NCI-H1417 (cell line): Measurements from ENCODE around the gene NKTR.

Source experiments
- DNase-seq, 3 experiments: peaks; one replicate each; lab custom pipeline; 2025; lab: John Stamatoyannopoulos, UW

Gene NKTR

DNA sequence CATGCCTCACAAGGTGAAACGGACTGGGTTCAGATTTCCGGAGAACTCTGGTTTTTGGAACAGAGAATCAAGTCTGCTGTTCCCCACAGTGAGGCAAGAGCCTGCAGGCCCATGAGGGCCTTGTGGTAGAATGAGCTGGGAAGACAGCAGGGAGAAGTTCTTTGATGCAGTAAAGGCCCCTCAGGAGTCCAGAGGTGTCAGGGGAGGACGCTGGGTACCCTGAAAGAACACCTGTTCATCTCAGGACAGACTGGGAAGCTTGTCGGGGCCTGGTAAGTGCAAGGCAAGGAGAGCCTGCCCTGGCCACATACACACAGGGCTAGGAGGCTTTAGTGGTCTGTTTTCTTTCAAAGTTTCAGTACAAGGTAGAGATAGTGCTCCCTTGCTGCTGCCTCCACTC lies 49.3 kb downstream of the NKTR start:
- no peak for DNase-seq

DNA sequence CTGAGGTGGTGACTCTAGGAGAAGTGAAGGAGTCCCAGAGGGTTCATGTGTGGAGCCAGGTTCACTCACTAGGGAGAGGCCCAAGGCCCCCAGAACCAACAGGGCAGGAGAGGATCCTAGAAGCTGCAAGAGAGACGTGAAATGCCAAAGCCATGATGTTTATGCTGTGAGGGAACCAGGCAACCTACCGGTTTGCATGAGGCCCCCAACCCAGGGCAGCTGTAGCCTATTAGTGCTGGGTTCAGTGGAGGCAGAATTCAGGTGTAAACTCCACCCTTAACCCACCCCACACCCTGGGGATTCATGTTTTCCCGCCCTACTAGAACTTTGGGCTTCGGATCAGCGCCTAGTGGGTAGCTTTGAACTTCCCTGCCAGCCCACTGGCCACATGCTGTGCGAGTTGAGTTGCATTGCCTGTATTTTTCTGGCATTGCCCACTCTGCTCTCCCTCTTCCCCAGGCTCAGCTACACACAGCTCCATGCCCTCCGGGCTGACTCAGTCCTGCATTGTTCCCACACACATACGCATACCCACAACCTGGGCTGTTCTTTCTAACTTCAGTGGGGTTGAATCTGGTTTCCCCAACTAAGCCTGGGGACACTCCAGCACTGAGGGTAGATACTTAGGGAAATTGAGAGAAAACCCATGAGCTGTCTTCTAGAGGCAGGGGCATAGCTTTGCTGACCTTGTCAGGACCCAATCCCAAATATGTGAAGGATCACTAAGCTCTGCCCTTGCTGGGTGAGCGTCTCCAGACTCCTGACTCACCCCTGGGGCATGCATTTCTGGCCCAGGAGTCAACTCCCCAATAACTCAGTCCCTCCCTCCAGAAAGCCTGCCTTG lies 51.0 kb downstream of the NKTR start:
- no peak for DNase-seq

DNA sequence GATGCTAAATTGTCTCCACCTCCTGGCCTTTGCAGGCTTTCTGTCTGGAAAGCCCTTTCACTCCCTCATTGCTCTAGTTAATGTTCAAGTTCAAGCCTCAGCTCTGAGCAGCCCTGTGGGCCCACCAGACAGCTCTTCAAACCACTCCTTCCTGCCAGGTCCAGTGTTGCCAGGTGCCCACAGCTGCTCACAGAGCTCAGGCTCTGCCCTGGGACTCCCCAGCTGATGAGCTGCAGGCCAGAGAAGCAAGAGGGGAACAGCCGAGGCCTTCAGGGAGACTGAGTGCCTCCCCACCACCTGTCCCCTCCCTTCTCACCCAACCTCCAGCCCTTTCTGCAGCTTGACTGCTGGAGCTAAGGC lies 51.7 kb downstream of the NKTR start:
- DNase-seq, result no peak

DNA sequence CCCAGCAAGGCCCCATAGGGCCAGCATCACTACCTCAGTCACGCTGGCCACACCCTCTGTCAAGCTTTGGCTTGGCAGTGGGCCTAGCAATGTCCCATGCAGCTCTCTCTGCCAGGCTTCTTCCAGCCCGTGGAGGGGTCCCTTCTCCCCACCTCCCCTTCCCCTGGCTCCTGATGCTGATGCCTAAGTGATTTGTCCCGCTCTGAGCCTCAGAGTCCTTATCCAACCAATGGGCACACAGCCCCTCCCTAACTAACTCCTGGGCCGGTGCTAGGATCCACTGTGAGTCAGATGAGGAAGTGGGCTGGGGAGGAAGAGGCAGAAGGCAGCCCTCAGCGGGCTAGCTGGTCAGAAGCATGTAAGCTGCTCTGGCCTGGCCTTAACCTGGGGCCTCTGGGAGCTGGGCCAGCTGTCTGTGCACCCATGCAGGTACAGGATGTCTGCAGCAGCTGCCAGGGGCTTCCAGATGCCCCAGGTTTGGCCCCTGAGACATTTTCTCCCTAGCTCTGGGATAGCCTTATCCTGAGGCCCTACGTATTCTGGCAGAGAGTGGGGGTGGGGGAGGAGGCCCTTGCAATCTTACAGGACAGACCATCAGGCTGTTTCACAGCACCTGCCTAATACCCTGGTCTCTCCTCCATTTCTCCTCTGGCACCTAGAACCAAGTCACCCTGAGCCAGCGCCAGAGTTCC lies 52.3 kb downstream of the NKTR start:
- no peak for DNase-seq

DNA sequence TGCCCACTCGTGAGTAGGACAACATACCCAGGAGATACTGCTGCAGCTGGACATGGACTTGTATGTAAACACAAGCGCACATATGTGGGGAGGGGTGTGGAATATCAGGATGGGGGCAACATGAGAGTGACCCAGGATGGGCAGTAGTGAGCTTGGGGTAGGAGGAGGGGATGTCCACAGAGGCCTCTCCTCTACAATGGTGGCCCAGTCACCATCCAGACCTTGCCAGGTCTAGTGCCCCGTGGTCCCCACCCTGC lies 52.7 kb downstream of the NKTR start:
- DNase-seq, result no peak

DNA sequence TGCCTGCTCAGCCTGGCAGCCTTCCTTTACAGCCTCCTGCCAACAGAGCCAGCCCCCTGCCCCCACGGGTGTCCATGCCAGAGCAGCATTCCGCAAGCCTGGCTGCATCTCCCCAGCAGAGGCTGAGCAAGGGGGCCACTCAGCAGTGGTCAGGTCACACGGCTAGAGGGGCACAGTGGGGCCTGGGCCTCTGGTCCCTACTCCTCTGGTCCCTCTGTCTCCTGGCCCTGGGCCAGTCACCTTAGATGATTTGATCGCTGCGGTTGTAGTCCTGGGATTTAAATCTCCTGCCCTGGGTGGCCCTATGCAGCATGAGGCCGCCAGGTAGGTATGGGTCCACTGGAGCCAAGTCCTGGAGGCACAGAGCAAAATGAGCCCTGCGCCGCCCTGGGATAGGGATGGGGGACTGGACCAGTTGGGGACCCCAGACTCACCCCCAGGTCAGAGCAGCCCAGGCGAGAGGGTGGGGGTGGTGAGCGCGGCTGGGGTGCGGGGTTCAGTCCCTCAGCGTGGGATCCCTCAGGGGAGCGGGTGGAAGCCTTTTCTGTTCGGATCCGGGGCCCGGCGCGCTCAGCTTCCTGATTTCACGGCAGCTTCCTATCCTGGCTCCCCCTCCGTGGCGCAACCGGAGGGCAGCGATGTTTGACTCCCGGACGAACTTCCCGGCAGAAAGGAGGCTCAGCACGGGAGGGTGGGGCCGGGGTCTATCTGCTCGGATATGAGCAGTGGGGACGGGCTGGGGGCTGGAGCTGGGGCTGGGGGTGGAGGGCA lies 53.3 kb downstream of the NKTR start, which contains the start of gene ZBTB47:
TSS of gene ZBTB47 (plus strand) at position 138 of the 771 bp plus-strand sequence. CDS start 4,659 bp downstream, outside the sequence.
- peak in 2 of 3 experiments; percentile 44 to 59 for DNase-seq

DNA sequence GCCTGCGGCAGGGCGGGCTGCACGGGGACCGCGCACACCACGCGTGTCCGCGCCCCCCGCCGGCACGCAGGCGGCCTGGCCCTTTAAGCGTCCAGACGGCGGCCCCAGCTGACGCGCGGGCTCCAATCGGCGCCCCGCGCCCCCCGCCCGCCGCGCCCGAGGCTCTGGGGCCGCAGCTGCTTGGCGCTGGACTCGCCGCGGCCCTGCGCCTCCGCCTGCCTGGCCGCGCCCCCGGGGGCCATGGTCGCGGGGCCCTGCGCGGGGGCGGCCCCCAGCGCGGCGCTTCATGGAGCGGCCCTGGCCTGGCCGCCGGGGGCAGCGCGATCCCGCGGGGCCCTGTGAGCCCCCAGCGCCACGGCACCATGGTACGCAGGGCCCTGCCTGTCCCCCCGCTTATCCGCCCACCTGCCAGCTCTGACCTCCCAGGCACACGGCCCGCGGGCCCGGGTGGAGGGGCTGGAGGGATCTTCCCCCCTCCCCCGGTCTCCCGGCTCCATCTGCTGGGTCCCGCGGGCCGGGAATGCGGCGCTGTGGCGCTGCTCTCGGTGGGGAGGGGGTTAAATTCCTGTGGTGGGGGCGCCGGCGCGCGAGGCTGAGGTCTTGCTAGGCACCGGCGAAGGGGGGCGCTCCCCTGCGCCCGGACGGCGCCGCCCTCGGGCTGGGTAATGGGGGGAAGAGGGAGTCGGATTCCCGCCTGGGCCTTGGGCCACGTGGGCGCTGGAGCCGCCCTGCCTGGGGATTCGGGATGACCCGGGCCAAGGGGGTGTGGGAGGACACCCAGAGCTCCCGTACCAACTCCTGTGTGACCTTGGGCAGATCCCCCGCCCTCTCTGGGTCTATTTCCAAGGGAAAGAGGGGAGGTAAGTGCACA lies 54.1 kb downstream of the NKTR start:
- DNase-seq, result peak; percentile 23 to 59 (median 47)

DNA sequence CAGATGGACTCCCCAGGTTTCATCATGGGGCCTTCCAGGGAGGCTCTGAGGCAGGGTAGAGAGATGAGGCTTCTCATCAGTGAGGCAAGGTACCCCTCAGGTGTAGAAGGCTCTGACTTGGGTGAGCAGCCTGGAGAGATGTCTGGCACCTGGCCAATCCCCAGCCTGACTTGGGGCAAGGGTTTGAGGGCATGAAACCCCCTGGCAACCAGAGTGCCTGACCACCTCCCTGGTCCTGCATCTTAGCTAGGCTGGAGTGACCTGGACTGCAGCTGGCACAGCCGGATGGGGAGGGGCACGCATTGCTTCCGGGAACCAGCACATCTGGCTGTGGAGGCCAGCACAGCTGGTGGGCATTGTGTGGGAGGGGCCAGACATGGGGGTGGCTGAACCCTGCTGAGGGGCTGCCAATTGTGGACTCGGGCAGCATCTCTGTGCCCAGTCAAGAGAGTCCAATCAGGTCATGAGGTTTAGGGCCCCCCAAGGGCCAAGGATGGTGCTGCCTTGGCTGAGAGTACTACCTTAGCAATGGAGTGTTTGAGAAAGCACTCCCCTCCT lies 54.9 kb downstream of the NKTR start:
- DNase-seq, result peak in 1 of 3 experiments; percentile 2

DNA sequence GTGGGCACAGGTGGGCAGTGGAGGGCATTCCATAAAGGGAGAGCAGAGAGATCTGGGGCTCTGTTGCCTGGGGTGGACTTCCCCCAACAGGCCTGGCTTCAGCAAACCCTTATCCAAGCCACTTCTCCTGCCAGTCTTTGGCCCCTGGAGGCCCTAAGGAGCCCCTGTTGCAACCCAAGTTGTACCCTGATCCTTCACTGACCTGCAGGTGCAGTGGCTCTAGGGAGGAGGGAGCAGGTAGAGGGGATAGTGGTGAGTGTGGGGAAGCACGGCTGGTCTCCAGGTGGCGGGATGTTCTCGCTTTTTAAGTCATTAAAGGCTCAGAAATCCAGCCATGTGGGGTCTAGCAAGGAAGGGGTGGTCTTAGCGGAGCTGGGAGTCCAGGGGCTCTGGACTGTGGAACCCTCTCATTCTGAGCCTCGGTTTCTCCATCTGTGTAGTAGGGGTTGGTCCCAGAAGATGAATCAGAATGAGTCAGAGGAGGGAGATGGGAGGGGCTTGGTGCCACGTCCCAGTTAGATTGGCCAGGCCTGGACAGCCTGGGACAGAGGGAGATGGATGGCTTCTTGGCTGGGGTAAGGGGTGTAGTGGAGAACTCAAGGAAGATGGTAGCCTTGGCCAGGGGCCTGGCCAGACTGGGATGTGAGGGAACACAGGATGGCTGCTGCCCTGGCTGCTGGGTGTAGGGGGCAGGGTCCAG lies 55.6 kb downstream of the NKTR start:
- DNase-seq, result no peak

DNA sequence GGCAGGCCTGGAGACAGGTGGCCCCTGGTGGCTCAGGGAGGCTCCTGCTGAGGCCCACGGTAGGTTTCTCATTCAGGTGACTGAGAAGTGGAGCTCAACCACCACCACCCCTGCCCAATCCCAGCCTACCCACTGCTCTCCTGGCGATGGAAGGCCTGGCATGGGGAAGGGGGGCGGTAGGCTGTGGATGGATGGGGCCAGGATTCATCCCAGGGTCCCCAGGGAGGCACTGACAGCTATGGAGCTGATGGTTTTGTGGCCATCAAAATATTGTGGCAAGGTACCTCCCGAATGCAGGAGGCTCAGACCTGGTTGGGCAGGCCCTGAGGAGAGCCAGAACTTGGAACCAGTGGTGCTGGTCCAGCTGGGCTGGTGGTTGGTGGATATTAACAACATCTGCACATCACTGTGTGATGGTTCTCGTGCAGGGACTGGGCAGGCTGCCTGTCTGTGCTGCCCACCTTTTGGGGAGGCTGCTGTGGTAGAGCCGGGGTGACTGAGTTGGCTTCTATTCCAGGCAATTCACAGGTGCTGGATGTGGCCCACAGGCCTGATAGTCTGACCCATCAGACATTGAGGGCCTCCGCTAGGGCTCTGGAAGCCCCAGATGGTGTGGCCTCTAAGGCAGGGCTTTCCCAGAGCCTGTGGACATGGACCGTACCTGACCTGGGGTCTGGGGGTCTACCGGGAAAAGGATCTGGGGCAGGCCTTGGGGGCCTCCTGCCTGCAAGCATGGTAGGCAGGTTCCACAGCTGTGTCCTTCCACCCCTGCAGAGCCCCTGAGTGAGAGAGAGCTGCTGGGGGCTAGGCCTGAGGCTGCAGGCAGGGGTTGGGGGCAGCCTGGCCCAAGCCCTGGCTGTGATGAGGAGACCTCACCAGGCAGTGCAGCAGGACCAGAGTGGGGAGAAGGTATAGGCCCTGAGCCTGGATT lies 56.5 kb downstream of the NKTR start:
- no peak for DNase-seq

DNA sequence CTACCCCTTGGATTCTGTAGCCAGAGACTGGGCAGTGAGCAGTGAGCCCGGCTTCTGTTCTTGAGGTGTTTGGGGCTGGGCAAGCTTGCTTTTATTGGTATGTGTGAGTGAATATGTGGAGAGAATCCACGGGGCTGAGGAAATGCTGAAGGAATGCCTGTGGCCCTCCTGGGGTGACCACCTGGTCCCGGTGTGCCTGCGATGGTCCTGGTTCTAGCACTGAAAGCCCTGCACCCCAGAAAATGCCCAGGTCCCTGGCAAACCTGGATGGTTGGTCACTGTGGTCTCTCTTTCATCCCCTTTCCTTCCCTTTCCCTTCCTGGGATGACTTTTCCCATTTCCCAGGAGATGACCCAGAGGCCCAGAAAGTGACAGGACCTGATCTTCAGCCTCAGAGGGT lies 57.2 kb downstream of the NKTR start:
- DNase-seq, result no peak

DNA sequence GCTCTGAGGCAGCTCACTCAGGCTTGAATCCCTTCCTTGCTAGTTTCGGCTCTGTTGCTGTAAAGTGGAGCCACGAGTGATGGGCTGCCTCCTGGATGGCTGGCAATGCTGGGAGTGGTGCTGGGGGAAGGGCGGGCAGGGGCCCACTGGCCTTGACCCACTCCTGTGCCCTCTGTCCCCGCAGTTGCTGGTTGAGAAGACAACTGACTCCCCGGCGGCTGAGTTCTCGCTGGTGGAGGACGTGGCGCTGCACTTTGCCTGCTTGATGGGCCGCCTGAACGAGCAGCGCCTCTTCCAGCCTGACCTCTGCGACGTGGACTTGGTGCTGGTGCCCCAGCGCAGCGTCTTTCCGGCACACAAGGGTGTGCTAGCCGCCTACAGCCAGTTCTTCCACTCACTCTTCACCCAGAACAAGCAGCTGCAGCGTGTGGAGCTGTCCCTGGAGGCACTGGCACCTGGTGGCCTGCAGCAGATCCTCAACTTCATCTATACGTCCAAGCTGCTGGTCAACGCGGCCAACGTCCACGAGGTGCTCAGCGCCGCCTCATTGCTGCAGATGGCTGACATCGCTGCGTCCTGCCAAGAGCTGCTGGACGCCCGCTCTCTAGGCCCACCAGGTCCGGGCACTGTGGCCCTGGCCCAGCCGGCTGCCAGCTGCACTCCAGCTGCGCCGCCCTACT lies 57.7 kb downstream of the NKTR start:
- DNase-seq, result peak in 1 of 3 experiments; percentile 2

DNA sequence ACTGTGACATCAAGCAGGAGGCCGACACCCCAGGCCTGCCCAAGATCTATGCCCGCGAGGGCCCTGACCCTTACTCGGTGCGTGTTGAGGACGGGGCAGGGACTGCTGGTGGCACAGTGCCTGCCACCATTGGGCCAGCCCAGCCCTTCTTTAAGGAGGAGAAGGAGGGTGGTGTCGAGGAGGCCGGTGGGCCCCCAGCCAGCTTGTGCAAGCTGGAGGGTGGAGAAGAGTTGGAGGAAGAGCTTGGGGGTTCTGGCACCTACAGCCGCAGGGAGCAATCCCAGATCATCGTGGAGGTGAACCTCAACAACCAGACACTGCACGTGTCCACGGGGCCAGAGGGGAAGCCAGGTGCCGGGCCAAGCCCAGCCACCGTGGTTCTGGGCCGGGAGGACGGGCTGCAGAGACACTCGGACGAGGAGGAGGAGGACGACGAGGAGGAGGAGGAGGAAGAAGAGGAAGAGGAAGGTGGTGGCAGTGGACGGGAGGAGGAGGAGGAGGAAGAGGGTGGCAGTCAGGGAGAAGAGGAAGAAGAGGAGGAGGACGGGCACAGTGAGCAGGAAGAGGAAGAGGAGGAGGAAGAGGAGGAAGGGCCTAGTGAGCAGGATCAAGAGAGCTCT lies 58.4 kb downstream of the NKTR start:
- DNase-seq, result no peak

DNA sequence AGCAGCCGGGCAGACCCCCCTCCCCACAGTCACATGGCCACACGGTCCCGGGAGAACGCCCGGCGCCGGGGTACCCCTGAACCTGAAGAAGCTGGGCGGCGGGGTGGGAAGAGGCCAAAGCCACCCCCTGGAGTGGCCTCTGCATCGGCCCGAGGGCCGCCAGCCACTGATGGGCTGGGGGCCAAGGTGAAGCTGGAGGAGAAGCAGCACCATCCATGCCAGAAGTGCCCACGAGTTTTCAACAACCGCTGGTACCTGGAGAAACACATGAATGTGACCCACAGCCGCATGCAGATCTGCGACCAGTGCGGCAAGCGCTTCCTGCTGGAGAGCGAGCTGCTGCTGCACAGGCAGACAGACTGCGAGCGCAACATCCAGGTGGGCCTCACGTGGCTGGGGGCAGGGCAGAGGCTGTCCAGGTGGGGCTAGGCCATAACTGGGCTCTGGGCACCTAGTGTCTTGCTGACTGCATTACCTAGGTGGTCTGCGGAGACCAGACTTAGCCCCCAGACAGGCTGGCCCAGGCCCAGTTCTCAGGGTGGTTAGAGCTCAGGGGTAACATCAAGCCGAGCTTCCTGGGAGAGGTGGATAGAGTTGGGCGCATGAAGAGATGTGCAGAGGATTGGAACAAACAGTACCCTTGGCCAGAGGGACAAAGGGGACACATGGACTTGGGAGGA lies 59.1 kb downstream of the NKTR start:
- no peak for DNase-seq

DNA sequence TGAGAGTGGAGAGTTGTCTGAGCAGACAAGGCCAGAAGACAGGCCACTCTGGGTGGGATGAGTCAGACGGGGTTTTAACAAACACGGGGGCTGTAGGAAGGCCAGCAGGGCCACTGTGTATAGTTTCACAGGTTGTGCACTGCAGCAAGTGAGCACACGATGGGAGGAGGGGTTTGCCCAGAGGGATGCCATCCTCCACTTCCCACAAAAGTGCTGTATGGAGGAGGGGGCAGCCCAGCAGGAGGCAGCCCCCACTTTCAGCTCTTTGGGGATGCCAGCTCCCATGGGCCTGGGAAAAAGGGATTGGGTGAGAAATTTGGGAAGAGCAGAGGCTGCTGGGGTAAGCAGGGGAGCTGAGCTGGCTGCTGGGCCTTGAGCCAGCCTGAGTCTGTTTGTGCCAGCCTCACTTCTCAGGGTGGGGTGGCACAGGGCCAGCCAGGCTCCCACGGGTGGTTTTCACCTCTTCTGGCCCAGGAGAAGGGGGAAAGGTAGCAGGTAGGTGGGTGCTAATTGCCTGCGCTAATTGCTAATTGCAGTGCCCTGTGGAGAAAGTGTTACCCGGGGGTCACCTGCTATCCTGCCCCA lies 59.7 kb downstream of the NKTR start:
- DNase-seq, result peak in 1 of 3 experiments; percentile 18

DNA sequence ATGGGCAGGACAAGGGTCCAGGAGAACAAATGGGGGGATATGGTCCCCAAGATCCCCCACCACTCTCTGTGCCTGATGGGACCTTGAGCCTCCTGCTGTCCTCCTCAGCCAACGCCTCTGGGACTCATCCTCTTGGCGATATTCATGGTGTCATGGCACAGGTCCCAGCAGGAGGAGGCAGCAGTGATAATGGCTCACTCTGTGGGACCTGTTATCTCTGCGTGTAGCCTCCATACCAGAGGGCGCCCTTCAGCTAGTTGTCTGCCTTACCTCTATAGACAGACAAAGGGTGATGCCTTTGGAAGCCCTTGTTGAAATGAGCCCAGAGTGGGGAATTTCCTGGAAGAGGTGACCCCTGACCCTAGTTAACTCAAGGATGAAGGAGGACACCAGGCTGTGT lies 60.4 kb downstream of the NKTR start:
- no peak for DNase-seq

DNA sequence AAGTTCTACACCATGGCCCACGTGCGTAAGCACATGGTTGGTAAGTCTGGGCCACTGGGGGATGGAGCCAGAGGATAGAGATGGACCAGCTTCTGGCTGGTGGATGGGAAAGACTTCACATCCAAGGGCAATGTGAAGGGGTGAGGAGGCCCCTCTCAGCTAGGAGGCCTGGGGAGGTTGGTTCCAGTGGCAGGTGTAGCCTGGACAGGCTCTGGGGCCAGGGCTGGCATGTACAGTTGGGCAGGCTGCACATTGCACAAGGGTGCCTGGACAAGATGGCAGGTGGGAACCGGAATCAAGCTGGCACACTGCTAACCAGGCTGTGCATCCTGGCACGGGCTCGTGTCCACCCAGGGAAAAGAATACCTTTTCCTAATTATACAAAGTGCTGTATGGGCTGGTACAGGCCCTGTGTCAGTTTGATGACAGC lies 61.1 kb downstream of the NKTR start:
- DNase-seq, result no peak
